ENCODE results near the gene DDC.

Gene DDC

GRCh38 chr7:50567715-50568261, 2.6 kb upstream of the DDC start:
- H3K36me3 Mint-ChIP-seq (ENCODE audit: low read depth) = no peaks in the 10 kb centered on the region
- no peak overlapping the region for H3K27ac Mint-ChIP-seq
- DNase-seq = no peak
- no peak overlapping the region for H3K4me3 Mint-ChIP-seq
- no peak for TF ChIP-seq CTCF (IDR thresholded peaks at IDR 0.05)
- H3K9me3 Mint-ChIP-seq = peaks cover 21% of the 10 kb centered on the region
- H3K27me3 Mint-ChIP-seq (ENCODE audit: low read depth, poor library complexity) = peaks cover 10% of the 10 kb centered on the region
- H3K4me1 Mint-ChIP-seq = no peaks in the 10 kb centered on the region

GRCh38 chr7:50565977-50566376, 772 bp upstream of the DDC start:
- no peak for DNase-seq
- Mint-ChIP-seq H3K36me3 (ENCODE audit: low read depth) (no peaks in the 10 kb centered on the region), H3K4me1 (peaks cover 13% of the 10 kb centered on the region), H3K27ac (no peak overlapping the region), H3K4me3 (no peak overlapping the region), H3K27me3 (ENCODE audit: low read depth, poor library complexity) (peaks cover 7% of the 10 kb centered on the region), H3K9me3 (peaks cover 13% of the 10 kb centered on the region)
- no peak for TF ChIP-seq CTCF (IDR thresholded peaks at IDR 0.05)

GRCh38 chr7:50565559-50565916, 333 bp upstream of the DDC start:
- no peak overlapping the region for H3K27ac Mint-ChIP-seq
- peaks cover 7% of the 10 kb centered on the region for H3K27me3 Mint-ChIP-seq (ENCODE audit: low read depth, poor library complexity)
- no peak for DNase-seq
- TF ChIP-seq CTCF (IDR thresholded peaks at IDR 0.05) = no peak
- peaks cover 13% of the 10 kb centered on the region for H3K9me3 Mint-ChIP-seq
- H3K4me3 Mint-ChIP-seq = no peak overlapping the region
- H3K36me3 Mint-ChIP-seq (ENCODE audit: low read depth) = no peaks in the 10 kb centered on the region
- peaks cover 17% of the 10 kb centered on the region for H3K4me1 Mint-ChIP-seq

- DNase-seq = no peak
- Mint-ChIP-seq H3K4me1 (peaks cover 19% of the 10 kb centered on the region), H3K27ac (no peak overlapping the region), H3K9me3 (peaks cover 4% of the 10 kb centered on the region), H3K27me3 (ENCODE audit: low read depth, poor library complexity) (peaks cover 7% of the 10 kb centered on the region), H3K36me3 (ENCODE audit: low read depth) (no peaks in the 10 kb centered on the region), H3K4me3 (no peak overlapping the region)
- TF ChIP-seq CTCF (IDR thresholded peaks at IDR 0.05) = no peak
Measured at GRCh38 chr7:50564171-50564570, 1.0 kb downstream of the DDC start.

GRCh38 chr7:50562136-50562535, 3.1 kb downstream of the DDC start:
- Mint-ChIP-seq H3K4me1 (peaks cover 28% of the 10 kb centered on the region), H3K36me3 (ENCODE audit: low read depth) (no peaks in the 10 kb centered on the region), H3K9me3 (peaks cover 4% of the 10 kb centered on the region), H3K4me3 (no peak overlapping the region), H3K27ac (no peak overlapping the region), H3K27me3 (ENCODE audit: low read depth, poor library complexity) (peaks cover 8% of the 10 kb centered on the region)
- peak; percentile 30 for DNase-seq
- no peak for TF ChIP-seq CTCF (IDR thresholded peaks at IDR 0.05)

GRCh38 chr7:50560865-50561351, 4.3 kb downstream of the DDC start:
- DNase-seq = peak; percentile 21
- peak overlapping the region; percentile 68 for H3K27ac Mint-ChIP-seq
- peaks cover 20% of the 10 kb centered on the region for H3K27me3 Mint-ChIP-seq (ENCODE audit: low read depth, poor library complexity)
- H3K36me3 Mint-ChIP-seq (ENCODE audit: low read depth) = no peaks in the 10 kb centered on the region
- no peak for TF ChIP-seq CTCF (IDR thresholded peaks at IDR 0.05)
- H3K9me3 Mint-ChIP-seq = no peaks in the 10 kb centered on the region
- H3K4me1 Mint-ChIP-seq = peaks cover 28% of the 10 kb centered on the region
- H3K4me3 Mint-ChIP-seq = no peak overlapping the region

All from nephron progenitor cell (in vitro differentiated cells).